SK-N-SH (cell line): Measurements from ENCODE around the gene S100A6.

Experiments used
- CTCF ChIP-seq: fragments of 200-600 bp; sonication (generic); IDR thresholded peaks from 2 replicates; pipeline ENCODE4 v1.6.1; 2017; ENCODE audit warnings: antibody characterized with exemption, mild to moderate bottlenecking, moderate library complexity
- JUND ChIP-seq: IDR thresholded peaks from 2 replicates; pipeline ENCODE4 v1.4.0; 2012
- POLR2AphosphoS5 ChIP-seq: IDR thresholded peaks from 2 replicates; pipeline ENCODE4 v1.6.1; 2012; ENCODE audit warnings: low read depth, low read length
- USF2 ChIP-seq: fragments of 150-350 bp; IDR thresholded peaks from 2 replicates; pipeline ENCODE4 v1.6.1; 2017; ENCODE audit warnings: antibody characterized with exemption, low read length, low read depth, borderline replicate concordance

- TF ChIP-seq JUND (no peak), POLR2AphosphoS5 (no peak), CTCF (no peak), USF2 (no peak)
Observed at GRCh38 chr1:153550827-153551500, 15.2 kb upstream of the S100A6 start.
